Activated B cell treated with CpG ODN at 0.5 μM for 24 hours (primary cell): ENCODE measurements around the gene PXDN. TPM values are rescaled to one million over a fixed set of nuclear protein-coding genes. Genes with fewer than 3 reads are reported as not detected.

Source experiments
- ATAC-seq: fragments of 200-7000 bp; cut with Tn5 transposase; one replicate; pipeline ENCODE4 v1.10.0; 2021; ENCODE audit warnings: low read depth, mild to moderate bottlenecking, moderate library complexity
- CTCF ChIA-PET: fragments of 350-600 bp; sonication (Branson Sonifier 250); formaldehyde crosslinking; loops from one replicate; lab custom pipeline; 2021; ENCODE audit warnings: antibody characterized with exemption; lab: Charles Lee
- POLR2A ChIA-PET: fragments of 350-600 bp; sonication (Branson Sonifier 250); formaldehyde crosslinking; loops from one replicate; lab custom pipeline; 2021; ENCODE audit warnings: antibody characterized with exemption; lab: Charles Lee
- DNase-seq: peaks from one replicate; pipeline ENCODE4 v3.0.0; 2022
- H3K27ac Mint-ChIP-seq: one replicate; pipeline ENCODE4 v1.8.0; 2020; ENCODE audit warnings: mixed read lengths
- H3K27me3 Mint-ChIP-seq: one replicate; pipeline ENCODE4 v1.8.0; 2021; ENCODE audit warnings: mixed read lengths
- H3K36me3 Mint-ChIP-seq: one replicate; pipeline ENCODE4 v1.8.0; 2021; ENCODE audit warnings: low read depth, mixed read lengths
- H3K4me1 Mint-ChIP-seq: one replicate; pipeline ENCODE4 v1.8.0; 2021; ENCODE audit warnings: mixed read lengths
- H3K4me3 Mint-ChIP-seq: one replicate; pipeline ENCODE4 v1.8.0; 2020; ENCODE audit warnings: mild to moderate bottlenecking, mixed read lengths
- H3K9me3 Mint-ChIP-seq: one replicate; pipeline ENCODE4 v1.8.0; 2020; ENCODE audit warnings: mixed read lengths
- intact Hi-C: fragments of 100-400 bp; cut with micrococcal nuclease; formaldehyde crosslinking; loops from one replicate; pipeline ENCODE4 v1.15.1; 2024
- total RNA-seq: library from RNA; stranded (reverse); gene quantifications from 2 replicates; pipeline ENCODE4 v1.2.3, GENCODE V29; 2022
- TF ChIP-seq, protein P1 (sequence below): fragments of 200-600 bp; IDR thresholded peaks from one replicate; pipeline ENCODE4 v1.8.0; 2022; ENCODE audit warnings: antibody characterized with exemption, mild to moderate bottlenecking

Gene PXDN
- total RNA-seq, 1 donor from 2014 or later = 1.1 TPM

DNA sequence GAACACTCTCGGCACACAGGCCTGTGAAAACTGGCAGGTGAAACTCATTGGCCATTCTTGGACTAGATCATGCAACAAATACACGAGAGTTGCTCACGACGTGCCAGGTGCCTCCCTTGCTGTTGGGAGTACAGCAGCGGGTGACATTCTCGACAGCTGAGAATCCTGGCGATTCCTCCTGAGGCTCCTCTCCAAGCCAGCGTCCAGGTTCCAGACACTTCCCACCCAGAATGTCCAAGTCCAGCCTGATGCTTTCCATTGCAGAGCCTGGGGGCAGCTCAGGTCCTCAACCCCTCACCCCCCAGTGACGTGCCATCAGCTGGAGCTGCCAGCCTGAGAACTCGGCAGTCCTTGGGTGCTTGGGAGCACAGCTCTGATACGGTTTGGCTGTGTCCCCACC lies 124.2 kb downstream of the PXDN start:
- no peak overlapping the region for H3K4me3 Mint-ChIP-seq
- ChIA-PET POLR2A (no interaction called here), CTCF (no interaction called here)
- TF ChIP-seq, protein P1, sequence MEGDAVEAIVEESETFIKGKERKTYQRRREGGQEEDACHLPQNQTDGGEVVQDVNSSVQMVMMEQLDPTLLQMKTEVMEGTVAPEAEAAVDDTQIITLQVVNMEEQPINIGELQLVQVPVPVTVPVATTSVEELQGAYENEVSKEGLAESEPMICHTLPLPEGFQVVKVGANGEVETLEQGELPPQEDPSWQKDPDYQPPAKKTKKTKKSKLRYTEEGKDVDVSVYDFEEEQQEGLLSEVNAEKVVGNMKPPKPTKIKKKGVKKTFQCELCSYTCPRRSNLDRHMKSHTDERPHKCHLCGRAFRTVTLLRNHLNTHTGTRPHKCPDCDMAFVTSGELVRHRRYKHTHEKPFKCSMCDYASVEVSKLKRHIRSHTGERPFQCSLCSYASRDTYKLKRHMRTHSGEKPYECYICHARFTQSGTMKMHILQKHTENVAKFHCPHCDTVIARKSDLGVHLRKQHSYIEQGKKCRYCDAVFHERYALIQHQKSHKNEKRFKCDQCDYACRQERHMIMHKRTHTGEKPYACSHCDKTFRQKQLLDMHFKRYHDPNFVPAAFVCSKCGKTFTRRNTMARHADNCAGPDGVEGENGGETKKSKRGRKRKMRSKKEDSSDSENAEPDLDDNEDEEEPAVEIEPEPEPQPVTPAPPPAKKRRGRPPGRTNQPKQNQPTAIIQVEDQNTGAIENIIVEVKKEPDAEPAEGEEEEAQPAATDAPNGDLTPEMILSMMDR = no peak
- intact Hi-C loops = no loop called here
- no peak overlapping the region for H3K27ac Mint-ChIP-seq
- no peaks in the 10 kb centered on the region for H3K36me3 Mint-ChIP-seq
- ATAC-seq = no peak
- DNase-seq = no peak
- peaks cover 23% of the 10 kb centered on the region for H3K4me1 Mint-ChIP-seq
- no peaks in the 10 kb centered on the region for H3K9me3 Mint-ChIP-seq
- no peaks in the 10 kb centered on the region for H3K27me3 Mint-ChIP-seq

DNA sequence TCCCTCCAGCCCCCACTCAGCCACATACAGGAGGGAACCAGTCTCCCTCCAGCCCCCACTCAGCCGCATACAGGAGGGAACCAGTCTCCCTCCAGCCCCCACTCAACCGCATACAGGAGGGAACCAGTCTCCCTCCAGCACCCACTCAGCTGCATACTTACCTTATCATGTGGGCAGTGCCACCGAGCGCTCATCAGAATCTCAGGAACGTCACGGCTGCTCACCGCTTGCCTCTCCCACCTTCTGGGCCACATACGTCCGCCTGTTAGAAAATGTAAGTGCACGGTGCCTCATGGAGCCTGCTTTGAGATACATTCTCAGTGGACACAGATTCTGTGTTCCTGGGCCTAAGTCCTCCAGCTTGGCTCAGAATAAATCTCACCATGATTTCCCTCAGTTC lies 124.8 kb downstream of the PXDN start:
- intact Hi-C loops = no loop called here
- Mint-ChIP-seq H3K4me3 (no peak overlapping the region), H3K9me3 (no peaks in the 10 kb centered on the region), H3K27me3 (no peaks in the 10 kb centered on the region), H3K27ac (no peak overlapping the region), H3K4me1 (peaks cover 28% of the 10 kb centered on the region), H3K36me3 (no peaks in the 10 kb centered on the region)
- POLR2A ChIA-PET = no interaction called here
- TF ChIP-seq, protein P1 = no peak
- ATAC-seq (no peak), DNase-seq (no peak)
- CTCF ChIA-PET = no interaction called here

DNA sequence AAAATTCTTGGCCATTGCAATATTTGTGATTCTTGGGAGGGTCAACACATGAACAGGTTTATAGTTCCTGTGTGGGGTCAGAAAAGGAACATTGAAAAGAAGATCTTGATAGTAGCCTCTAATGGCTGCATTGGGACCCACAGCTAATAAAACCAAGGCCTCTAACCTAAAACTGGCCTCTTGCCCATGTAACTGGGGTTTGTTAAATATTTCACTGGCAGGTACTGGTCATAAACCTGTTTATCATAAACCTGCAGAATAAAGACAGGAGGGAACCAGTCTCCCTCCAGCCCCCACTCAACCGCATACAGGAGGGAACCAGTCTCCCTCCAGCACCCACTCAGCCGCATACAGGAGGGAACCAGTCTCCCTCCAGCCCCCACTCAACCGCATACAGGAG lies 125.3 kb downstream of the PXDN start:
- H3K4me3 Mint-ChIP-seq = no peak overlapping the region
- no peaks in the 10 kb centered on the region for H3K36me3 Mint-ChIP-seq
- H3K9me3 Mint-ChIP-seq = no peaks in the 10 kb centered on the region
- TF ChIP-seq, protein P1 = no peak
- H3K27me3 Mint-ChIP-seq = no peaks in the 10 kb centered on the region
- no peak overlapping the region for H3K27ac Mint-ChIP-seq
- ATAC-seq (no peak), DNase-seq (no peak)
- ChIA-PET CTCF (no interaction called here), POLR2A (no interaction called here)
- H3K4me1 Mint-ChIP-seq = peaks cover 33% of the 10 kb centered on the region
- intact Hi-C loops = no loop called here

DNA sequence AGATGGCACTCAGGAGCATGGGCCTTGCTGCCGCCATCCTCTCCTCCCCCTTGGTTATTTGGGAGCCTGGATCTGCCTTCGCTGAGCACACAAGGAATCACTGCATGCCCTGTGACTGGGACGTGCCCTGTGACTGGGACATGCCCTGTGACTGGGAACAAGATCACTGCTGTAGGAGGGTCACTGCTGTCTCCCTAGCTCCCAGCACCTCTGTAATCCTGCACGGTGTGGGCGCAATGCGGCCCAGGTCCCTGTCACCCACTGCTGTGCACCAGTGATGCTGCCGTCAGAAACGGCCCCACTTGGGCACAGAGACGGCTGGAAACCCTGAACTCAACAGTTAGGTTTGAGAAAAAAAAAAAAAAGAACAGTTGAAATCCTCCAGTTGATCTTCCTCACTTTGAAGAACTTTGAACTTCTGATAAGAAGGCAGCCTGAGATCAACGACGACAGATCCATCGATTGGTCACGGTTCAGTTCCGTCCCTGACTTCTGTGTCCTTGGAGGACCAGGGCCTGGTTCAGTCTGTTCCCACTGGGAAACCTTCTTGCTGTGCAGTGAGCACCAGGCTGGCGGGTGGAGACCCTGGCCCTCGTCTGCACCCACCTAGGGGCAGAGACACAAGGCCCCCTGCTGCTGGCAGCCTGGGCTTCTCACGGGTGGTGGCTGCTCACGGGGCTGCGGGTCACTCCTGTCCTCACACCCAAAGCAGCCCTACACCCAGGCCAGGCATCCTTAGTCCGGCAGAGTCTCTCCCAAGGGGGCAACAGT lies 125.9 kb downstream of the PXDN start:
- peaks cover 39% of the 10 kb centered on the region for H3K4me1 Mint-ChIP-seq
- intact Hi-C loops = no loop called here
- CTCF ChIA-PET = no interaction called here

DNA sequence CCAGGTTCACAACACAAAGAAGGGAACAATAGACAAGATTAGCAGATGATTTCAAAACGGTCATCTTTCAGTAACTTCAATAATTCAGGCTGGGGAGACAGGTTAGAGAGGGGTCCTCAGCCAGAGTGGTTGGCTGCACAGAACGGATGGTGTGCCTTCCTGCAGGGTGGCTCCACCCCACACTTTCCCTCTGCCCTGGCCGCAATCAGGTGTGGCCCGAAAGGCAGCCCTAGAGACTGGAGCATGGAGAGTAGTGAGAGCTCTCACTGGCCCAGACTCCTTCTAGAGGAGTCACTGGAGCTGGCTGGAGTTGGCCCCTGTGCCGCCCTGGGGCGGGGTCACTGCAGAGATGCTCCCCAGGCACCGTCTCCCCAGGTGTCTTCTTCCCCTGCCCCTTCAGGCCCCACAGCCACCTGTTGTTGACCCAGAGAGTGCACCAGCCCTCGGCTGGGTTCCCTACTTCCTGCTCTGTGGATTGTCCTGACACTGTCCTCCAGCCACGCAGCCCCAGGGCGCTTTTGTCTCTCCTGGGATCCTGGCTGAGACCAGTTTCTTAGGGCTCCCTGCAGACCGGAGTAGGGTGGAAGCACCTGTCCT lies 126.8 kb downstream of the PXDN start:
- ChIA-PET CTCF (no interaction called here), POLR2A (no interaction called here)
- ATAC-seq (no peak), DNase-seq (no peak)
- no peaks in the 10 kb centered on the region for H3K27me3 Mint-ChIP-seq
- no peak overlapping the region for H3K4me3 Mint-ChIP-seq
- H3K9me3 Mint-ChIP-seq = no peaks in the 10 kb centered on the region
- H3K36me3 Mint-ChIP-seq = no peaks in the 10 kb centered on the region
- no peak overlapping the region for H3K27ac Mint-ChIP-seq
- TF ChIP-seq, protein P1 = no peak
- intact Hi-C loops = no loop called here
- H3K4me1 Mint-ChIP-seq = peaks cover 45% of the 10 kb centered on the region

More for the DNA sequence above, 125.9 kb downstream of the PXDN start:
- no peak overlapping the region for H3K27ac Mint-ChIP-seq
- no peaks in the 10 kb centered on the region for H3K27me3 Mint-ChIP-seq
- no peak for ATAC-seq
- no peak for DNase-seq
- H3K36me3 Mint-ChIP-seq = no peaks in the 10 kb centered on the region
- H3K4me3 Mint-ChIP-seq = no peak overlapping the region
- TF ChIP-seq, protein P1 = no peak
- POLR2A ChIA-PET = no interaction called here
- H3K9me3 Mint-ChIP-seq = no peaks in the 10 kb centered on the region
